Smooth muscle cell (in vitro differentiated cells): ENCODE results near the gene BRINP2. TPM values are rescaled to one million over a fixed set of nuclear protein-coding genes. Genes with fewer than 3 reads are reported as not detected.

ENCODE experiments used
- DNase-seq: peaks from one replicate; lab custom pipeline; 2025; ENCODE audit not compliant: unreplicated experiment; lab: John Stamatoyannopoulos, UW
- H2AFZ ChIP-seq: fragments of 200-600 bp; sonication (generic); 2 replicates; pipeline ENCODE4 v1.6.0; 2016; ENCODE audit warnings: antibody characterized with exemption, low read depth, mild to moderate bottlenecking
- H3F3A ChIP-seq: fragments of 200-600 bp; sonication (generic); 2 replicates; pipeline ENCODE4 v1.6.0; 2017; ENCODE audit warnings: antibody characterized with exemption, low read depth
- H3K27ac ChIP-seq: fragments of 200-600 bp; sonication (generic); 2 replicates; pipeline ENCODE4 v1.5.1; 2016; ENCODE audit warnings: low read depth, mild to moderate bottlenecking
- H3K27me3 ChIP-seq: fragments of 200-600 bp; sonication (generic); 2 replicates; pipeline ENCODE4 v1.6.1; 2016; ENCODE audit warnings: low read depth, mild to moderate bottlenecking
- H3K36me3 ChIP-seq: fragments of 200-600 bp; sonication (generic); 2 replicates; pipeline ENCODE4 v1.5.1; 2016; ENCODE audit warnings: low read depth
- H3K4me1 ChIP-seq: fragments of 200-600 bp; sonication (generic); 2 replicates; pipeline ENCODE4 v1.5.1; 2016; ENCODE audit warnings: low read depth
- H3K4me2 ChIP-seq: fragments of 200-600 bp; sonication (generic); 2 replicates; pipeline ENCODE4 v1.6.0; 2016; ENCODE audit warnings: mild to moderate bottlenecking
- H3K4me3 ChIP-seq: fragments of 200-600 bp; sonication (generic); 2 replicates; pipeline ENCODE4 v1.5.1; 2016; ENCODE audit warnings: mild to moderate bottlenecking
- H3K79me2 ChIP-seq: fragments of 200-600 bp; sonication (generic); 2 replicates; pipeline ENCODE4 v1.6.0; 2016; ENCODE audit warnings: low read depth, mild to moderate bottlenecking
- H3K9ac ChIP-seq: fragments of 200-600 bp; sonication (generic); 2 replicates; pipeline ENCODE4 v1.6.0; 2016; ENCODE audit warnings: low read depth
- H3K9me3 ChIP-seq: fragments of 200-600 bp; sonication (generic); replicated peaks from 2 replicates; pipeline ENCODE4 v1.5.1; 2016; ENCODE audit warnings: low read depth
- H4K20me1 ChIP-seq: fragments of 200-600 bp; sonication (generic); 2 replicates; pipeline ENCODE4 v1.6.0; 2016; ENCODE audit warnings: low read depth
- WGBS: methylation state at CpG from one replicate; pipeline ENCODE4 v1.1.7; 2016; ENCODE audit warnings: low lambda C conversion rate; 5-methylcytosine and 5-hydroxymethylcytosine counted together
- polyA plus RNA-seq: library from polyadenylated mRNA; unstranded; fragments of >200 nt; fragmentation: Nextera tagmentation; extraction: Ambion mirVana; gene quantifications from 2 replicates; pipeline ENCODE4 v1.2.1, GENCODE V29; 2016
- total RNA-seq: library from RNA; depleted of rRNA; stranded (reverse); fragments of >200 nt; gene quantifications from 2 replicates; pipeline ENCODE4 v1.2.3, GENCODE V29; 2014
- TF ChIP-seq, protein P1 (sequence below): fragments of 200-600 bp; sonication (generic); IDR thresholded peaks from 2 replicates; pipeline ENCODE4 v1.5.1; 2017; ENCODE audit warnings: borderline replicate concordance, mild to moderate bottlenecking, antibody characterized with exemption; ENCODE audit not compliant: insufficient read depth, poor library complexity, severe bottlenecking

Gene BRINP2
- total and polyA plus RNA-seq, 2 experiments from 2014 or later: not detected

DNA sequence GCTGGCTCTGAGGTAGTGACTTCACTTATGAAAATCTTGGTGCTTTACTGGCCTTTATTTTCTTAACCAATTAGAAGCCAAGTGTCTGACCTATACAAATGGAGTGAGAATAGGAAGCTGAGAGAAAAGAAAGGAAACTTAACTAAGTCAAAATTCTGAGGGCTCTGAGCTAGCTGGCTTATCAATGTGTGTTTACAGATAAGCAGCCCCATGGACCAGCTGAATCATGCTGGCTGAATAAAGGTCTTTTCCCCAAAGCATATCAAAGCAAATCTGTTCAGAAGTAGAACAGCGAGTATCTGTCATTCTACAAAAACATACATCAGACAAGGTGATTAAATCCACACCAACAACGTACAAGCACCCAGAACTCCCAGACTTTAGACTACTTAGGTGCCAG, 117.2 kb downstream of the BRINP2 start:
- Histone ChIP-seq H3K4me3 (no peak overlapping the region), H3F3A (no peaks in the 10 kb centered on the region), H3K4me2 (no peak overlapping the region), H3K27ac (no peak overlapping the region), H3K79me2 (no peaks in the 10 kb centered on the region), H4K20me1 (no peaks in the 10 kb centered on the region), H3K27me3 (no peaks in the 10 kb centered on the region), H3K9ac (no peak overlapping the region), H3K9me3 (no peaks in the 10 kb centered on the region), H3K4me1 (peaks cover 1% of the 10 kb centered on the region), H3K36me3 (no peaks in the 10 kb centered on the region), H2AFZ (no peak overlapping the region)
- 38% methylated on average over 2 of the region's 2 CpGs for WGBS
- no peak for DNase-seq
- TF ChIP-seq, protein P1, sequence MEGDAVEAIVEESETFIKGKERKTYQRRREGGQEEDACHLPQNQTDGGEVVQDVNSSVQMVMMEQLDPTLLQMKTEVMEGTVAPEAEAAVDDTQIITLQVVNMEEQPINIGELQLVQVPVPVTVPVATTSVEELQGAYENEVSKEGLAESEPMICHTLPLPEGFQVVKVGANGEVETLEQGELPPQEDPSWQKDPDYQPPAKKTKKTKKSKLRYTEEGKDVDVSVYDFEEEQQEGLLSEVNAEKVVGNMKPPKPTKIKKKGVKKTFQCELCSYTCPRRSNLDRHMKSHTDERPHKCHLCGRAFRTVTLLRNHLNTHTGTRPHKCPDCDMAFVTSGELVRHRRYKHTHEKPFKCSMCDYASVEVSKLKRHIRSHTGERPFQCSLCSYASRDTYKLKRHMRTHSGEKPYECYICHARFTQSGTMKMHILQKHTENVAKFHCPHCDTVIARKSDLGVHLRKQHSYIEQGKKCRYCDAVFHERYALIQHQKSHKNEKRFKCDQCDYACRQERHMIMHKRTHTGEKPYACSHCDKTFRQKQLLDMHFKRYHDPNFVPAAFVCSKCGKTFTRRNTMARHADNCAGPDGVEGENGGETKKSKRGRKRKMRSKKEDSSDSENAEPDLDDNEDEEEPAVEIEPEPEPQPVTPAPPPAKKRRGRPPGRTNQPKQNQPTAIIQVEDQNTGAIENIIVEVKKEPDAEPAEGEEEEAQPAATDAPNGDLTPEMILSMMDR: no peak

DNA sequence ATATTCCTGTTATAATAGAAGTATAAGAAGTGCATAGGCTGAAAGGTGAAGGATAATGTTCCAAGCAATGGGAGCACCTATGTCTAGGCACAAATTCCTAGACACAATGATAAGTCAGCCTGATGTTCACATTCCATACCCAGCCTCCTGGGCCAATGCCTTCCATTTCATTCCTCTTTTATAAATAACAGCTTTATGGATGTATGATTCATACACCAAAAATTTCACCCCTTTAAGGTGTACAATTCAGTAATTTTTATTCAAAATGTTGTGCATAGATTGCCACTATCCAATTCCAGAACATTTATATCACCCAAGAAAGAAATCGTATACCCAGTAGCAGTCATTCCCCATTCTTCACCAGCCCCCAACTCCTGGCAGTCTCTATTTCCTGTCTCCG, 118.8 kb downstream of the BRINP2 start:
- 93% methylated on average over 2 of the region's 2 CpGs for WGBS
- H3K79me2 ChIP-seq: no peaks in the 10 kb centered on the region
- TF ChIP-seq, protein P1: no peak
- no peaks in the 10 kb centered on the region for H3K27me3 ChIP-seq
- H3K36me3 ChIP-seq: no peaks in the 10 kb centered on the region
- no peak overlapping the region for H3K4me3 ChIP-seq
- H3K9me3 ChIP-seq: no peaks in the 10 kb centered on the region
- H3K9ac ChIP-seq: no peak overlapping the region
- no peaks in the 10 kb centered on the region for H3F3A ChIP-seq
- no peaks in the 10 kb centered on the region for H4K20me1 ChIP-seq
- no peak overlapping the region for H3K4me2 ChIP-seq
- H2AFZ ChIP-seq: no peak overlapping the region
- H3K27ac ChIP-seq: no peak overlapping the region
- no peak for DNase-seq
- H3K4me1 ChIP-seq: no peaks in the 10 kb centered on the region

DNA sequence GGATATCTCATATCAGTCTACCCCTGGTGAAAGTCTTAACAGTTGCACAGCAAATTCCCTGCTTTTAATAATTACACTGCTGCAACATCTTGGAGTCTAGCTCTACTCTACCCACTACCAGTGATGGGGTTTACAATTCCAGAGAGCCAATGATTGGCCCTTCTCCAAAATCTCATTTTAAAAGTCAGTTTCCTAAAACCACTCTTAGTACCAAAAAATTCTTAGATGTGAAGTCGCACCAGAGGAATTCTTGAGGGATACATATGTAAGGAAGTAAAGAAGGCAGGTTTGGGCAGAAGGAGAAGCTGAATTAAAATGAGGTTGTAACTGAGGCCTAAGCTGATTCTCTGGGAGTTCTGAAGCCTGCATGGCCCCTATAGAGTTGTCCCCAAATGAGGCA, 129.7 kb downstream of the BRINP2 start:
- Histone ChIP-seq H3K27ac (no peak overlapping the region), H3K4me3 (no peak overlapping the region), H3K9ac (no peak overlapping the region), H2AFZ (no peak overlapping the region), H3K79me2 (no peaks in the 10 kb centered on the region), H3K4me1 (no peaks in the 10 kb centered on the region), H3F3A (no peaks in the 10 kb centered on the region), H3K36me3 (no peaks in the 10 kb centered on the region), H3K9me3 (no peaks in the 10 kb centered on the region), H3K27me3 (no peaks in the 10 kb centered on the region), H3K4me2 (no peak overlapping the region), H4K20me1 (no peaks in the 10 kb centered on the region)
- 90% methylated on average over 1 of the region's 1 CpG for WGBS
- DNase-seq: no peak
- TF ChIP-seq, protein P1: no peak

DNA sequence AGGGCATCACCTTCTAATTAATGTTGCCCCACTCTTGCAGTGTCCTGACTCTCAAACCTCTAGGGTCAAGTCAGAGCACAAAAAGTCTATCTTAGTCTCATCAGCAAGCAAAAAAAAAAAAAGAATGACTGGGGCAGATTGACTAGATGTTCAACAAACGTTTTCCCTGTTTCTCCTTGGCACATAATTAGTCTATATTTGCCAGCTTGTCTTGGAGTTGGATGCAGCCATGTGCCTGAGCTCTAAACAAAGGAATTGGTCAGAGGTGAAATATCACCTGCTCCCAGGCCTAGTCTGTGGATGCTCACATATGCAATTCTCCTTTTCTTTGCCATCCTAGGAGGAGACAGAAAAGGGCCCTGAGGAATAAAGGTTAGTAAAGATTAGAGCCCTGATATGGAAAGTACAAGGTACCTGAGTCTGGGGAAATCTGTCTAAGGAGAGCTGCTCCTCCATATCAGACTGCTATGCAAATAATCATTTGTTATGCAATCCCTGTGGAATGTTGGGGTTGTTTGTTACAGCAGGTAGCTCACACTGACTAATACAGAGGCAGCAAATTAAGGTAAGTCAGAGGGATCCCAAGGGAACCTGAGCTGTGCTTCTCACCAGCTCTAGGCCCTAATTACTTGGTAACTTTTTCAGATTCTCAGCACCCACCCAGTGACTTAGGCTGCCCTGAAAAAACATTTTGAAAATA, 130.8 kb downstream of the BRINP2 start:
- Histone ChIP-seq H3K36me3 (no peaks in the 10 kb centered on the region), H3K9me3 (no peaks in the 10 kb centered on the region), H3K4me1 (no peaks in the 10 kb centered on the region), H3K27me3 (no peaks in the 10 kb centered on the region), H3F3A (no peaks in the 10 kb centered on the region), H3K27ac (no peak overlapping the region), H3K4me2 (no peak overlapping the region), H3K79me2 (no peaks in the 10 kb centered on the region), H3K4me3 (no peak overlapping the region), H4K20me1 (no peaks in the 10 kb centered on the region), H3K9ac (no peak overlapping the region), H2AFZ (no peak overlapping the region)
- WGBS: 68% methylated on average over 1 of the region's 1 CpG
- DNase-seq: no peak
- TF ChIP-seq, protein P1: no peak
